ENCODE measurements around the gene LSAMP. TPM values are rescaled to one million over a fixed set of nuclear protein-coding genes. Genes with fewer than 3 reads are reported as not detected.

LSAMP gene
- polyA plus RNA-seq, 1 of the 3 experiments (the other 2 are of a cell fraction): 6.6 TPM

DNA sequence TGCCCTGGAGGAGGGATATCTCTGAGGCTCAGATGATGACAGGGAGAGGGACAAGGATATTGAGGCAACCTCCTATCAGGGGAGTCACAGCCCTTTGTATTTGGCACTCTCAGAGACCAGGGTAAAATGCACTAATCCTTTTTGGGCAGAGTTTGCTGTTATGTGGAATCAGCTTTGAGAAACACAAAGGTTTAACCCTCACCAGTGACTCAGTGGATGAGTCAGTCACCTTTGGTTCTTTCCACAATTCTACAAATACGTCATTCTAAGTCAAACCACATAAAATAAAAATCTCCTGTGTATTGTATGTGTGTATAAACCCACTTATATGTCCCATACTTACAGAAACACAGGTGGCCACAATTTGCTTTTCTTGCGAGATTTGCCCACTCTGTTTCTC lies 5.1 kb downstream of the LSAMP start:
- Histone ChIP-seq H2AFZ (ENCODE audit: low read depth) (peak overlapping the region; percentile 39; the same call in 1 of the 2 replicates), H3K4me1 (ENCODE audit: control insufficient read depth in 1 of 2, insufficient read depth in 2 of 2, low read depth in 1 of 2, low read length in 1 of 2) (peaks cover 5 to 8% of the 10 kb centered on the region in 2 experiments; a peak in 3 of 4 replicates), H3K4me3 (ENCODE audit: low read depth in 2 of 2, low read length in 1 of 2) (no peak overlapping the region), H3K27ac (ENCODE audit: low read depth in 2 of 2, low read length in 1 of 2) (peak overlapping the region in 1 of 2 experiments; percentile 43; a peak in 1 of 4 replicates), H3K9me2 (no peaks in the 10 kb centered on the region), H3K36me3 (replicated peaks in 1 of 2; ENCODE audit: control insufficient read depth in 1 of 2, insufficient read depth in 2 of 2, low read length in 1 of 2) (no peaks in the 10 kb centered on the region), H3K79me2 (ENCODE audit: insufficient read depth) (no peaks in the 10 kb centered on the region), H3K9ac (no peak overlapping the region; the same call in 1 of the 2 replicates), H3K4me2 (no peak overlapping the region), H3F3A (replicated peaks; ENCODE audit: insufficient read depth) (peaks cover 3% of the 10 kb centered on the region), H3K27me3 (ENCODE audit: insufficient read depth) (no peaks in the 10 kb centered on the region), H3K9me3 (no peaks in the 10 kb centered on the region), H4K20me1 (ENCODE audit: insufficient read depth) (no peaks in the 10 kb centered on the region)
- DNase-seq: no peak
- ChIA-PET POLR2A (no interaction called here), CTCF (interaction anchor here (0.5 kb wide), 1 partner anchor 34 kb away, joined by 3 read pairs; no protein-coding TSS in a partner anchor)
- WGBS (ENCODE audit: low lambda C conversion rate): 27% methylated on average over 2 of the region's 2 CpGs
- TF ChIP-seq MEF2A (IDR thresholded peaks at IDR 0.05; ENCODE audit: borderline replicate concordance, low read depth) (no peak), RFX5 (IDR thresholded peaks at IDR 0.05; ENCODE audit: low read length) (no peak), SIN3A (IDR thresholded peaks at IDR 0.05; ENCODE audit: borderline replicate concordance, low read depth, low read length) (no peak), GATA2 (CRISPR knock-in tag; IDR thresholded peaks at IDR 0.05) (no peak), ELF1 (IDR thresholded peaks at IDR 0.05) (no peak), FOSL2 (IDR thresholded peaks at IDR 0.05; ENCODE audit: borderline replicate concordance, low read depth) (peak; percentile 94), TAF1 (IDR thresholded peaks at IDR 0.05; ENCODE audit: borderline replicate concordance, low read depth, low read length) (no peak), JUND (IDR thresholded peaks at IDR 0.05) (peak; percentile 91), EZH2phosphoT487 (IDR thresholded peaks at IDR 0.05; ENCODE audit: borderline replicate concordance, low read depth) (no peak), TCF12 (IDR thresholded peaks at IDR 0.05) (peak; percentile 64), YY1 (IDR thresholded peaks at IDR 0.05; ENCODE audit: low read depth) (no peak), CHD2 (IDR thresholded peaks at IDR 0.05; ENCODE audit: low read length, partially characterized antibody) (no peak), FOXM1 (IDR thresholded peaks at IDR 0.05; ENCODE audit: low read depth) (no peak), EP300 (IDR thresholded peaks at IDR 0.05; ENCODE audit: borderline replicate concordance in 1 of 2, low read depth in 1 of 2, low read length in 1 of 2) (peak in 1 of 2 experiments; percentile 40; a peak in 1 of 4 replicates), MXI1 (IDR thresholded peaks at IDR 0.05; ENCODE audit: low read depth, low read length) (no peak), FOXJ3 (CRISPR knock-in tag; IDR thresholded peaks at IDR 0.05) (no peak), NRF1 (IDR thresholded peaks at IDR 0.05; ENCODE audit: low read depth, low read length) (no peak), RXRA (IDR thresholded peaks at IDR 0.05; ENCODE audit: borderline replicate concordance, low read depth) (no peak), GABPA (IDR thresholded peaks at IDR 0.05; ENCODE audit: low read depth) (no peak)
- TF ChIP-seq, protein P1, sequence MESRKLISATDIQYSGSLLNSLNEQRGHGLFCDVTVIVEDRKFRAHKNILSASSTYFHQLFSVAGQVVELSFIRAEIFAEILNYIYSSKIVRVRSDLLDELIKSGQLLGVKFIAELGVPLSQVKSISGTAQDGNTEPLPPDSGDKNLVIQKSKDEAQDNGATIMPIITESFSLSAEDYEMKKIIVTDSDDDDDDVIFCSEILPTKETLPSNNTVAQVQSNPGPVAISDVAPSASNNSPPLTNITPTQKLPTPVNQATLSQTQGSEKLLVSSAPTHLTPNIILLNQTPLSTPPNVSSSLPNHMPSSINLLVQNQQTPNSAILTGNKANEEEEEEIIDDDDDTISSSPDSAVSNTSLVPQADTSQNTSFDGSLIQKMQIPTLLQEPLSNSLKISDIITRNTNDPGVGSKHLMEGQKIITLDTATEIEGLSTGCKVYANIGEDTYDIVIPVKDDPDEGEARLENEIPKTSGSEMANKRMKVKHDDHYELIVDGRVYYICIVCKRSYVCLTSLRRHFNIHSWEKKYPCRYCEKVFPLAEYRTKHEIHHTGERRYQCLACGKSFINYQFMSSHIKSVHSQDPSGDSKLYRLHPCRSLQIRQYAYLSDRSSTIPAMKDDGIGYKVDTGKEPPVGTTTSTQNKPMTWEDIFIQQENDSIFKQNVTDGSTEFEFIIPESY (IDR thresholded peaks at IDR 0.05; ENCODE audit: borderline replicate concordance, low read depth): no peak
- TF ChIP-seq, protein P2, sequence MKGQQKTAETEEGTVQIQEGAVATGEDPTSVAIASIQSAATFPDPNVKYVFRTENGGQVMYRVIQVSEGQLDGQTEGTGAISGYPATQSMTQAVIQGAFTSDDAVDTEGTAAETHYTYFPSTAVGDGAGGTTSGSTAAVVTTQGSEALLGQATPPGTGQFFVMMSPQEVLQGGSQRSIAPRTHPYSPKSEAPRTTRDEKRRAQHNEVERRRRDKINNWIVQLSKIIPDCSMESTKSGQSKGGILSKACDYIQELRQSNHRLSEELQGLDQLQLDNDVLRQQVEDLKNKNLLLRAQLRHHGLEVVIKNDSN (IDR thresholded peaks at IDR 0.05; ENCODE audit: borderline replicate concordance, low read depth): no peak
- TF ChIP-seq, protein P3, sequence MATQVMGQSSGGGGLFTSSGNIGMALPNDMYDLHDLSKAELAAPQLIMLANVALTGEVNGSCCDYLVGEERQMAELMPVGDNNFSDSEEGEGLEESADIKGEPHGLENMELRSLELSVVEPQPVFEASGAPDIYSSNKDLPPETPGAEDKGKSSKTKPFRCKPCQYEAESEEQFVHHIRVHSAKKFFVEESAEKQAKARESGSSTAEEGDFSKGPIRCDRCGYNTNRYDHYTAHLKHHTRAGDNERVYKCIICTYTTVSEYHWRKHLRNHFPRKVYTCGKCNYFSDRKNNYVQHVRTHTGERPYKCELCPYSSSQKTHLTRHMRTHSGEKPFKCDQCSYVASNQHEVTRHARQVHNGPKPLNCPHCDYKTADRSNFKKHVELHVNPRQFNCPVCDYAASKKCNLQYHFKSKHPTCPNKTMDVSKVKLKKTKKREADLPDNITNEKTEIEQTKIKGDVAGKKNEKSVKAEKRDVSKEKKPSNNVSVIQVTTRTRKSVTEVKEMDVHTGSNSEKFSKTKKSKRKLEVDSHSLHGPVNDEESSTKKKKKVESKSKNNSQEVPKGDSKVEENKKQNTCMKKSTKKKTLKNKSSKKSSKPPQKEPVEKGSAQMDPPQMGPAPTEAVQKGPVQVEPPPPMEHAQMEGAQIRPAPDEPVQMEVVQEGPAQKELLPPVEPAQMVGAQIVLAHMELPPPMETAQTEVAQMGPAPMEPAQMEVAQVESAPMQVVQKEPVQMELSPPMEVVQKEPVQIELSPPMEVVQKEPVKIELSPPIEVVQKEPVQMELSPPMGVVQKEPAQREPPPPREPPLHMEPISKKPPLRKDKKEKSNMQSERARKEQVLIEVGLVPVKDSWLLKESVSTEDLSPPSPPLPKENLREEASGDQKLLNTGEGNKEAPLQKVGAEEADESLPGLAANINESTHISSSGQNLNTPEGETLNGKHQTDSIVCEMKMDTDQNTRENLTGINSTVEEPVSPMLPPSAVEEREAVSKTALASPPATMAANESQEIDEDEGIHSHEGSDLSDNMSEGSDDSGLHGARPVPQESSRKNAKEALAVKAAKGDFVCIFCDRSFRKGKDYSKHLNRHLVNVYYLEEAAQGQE (IDR thresholded peaks at IDR 0.05; ENCODE audit: low read depth, low read length): no peak
- TF ChIP-seq, protein P4, sequence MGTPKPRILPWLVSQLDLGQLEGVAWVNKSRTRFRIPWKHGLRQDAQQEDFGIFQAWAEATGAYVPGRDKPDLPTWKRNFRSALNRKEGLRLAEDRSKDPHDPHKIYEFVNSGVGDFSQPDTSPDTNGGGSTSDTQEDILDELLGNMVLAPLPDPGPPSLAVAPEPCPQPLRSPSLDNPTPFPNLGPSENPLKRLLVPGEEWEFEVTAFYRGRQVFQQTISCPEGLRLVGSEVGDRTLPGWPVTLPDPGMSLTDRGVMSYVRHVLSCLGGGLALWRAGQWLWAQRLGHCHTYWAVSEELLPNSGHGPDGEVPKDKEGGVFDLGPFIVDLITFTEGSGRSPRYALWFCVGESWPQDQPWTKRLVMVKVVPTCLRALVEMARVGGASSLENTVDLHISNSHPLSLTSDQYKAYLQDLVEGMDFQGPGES (IDR thresholded peaks at IDR 0.05; ENCODE audit: low read depth, low read length): no peak
- TF ChIP-seq, protein P5, sequence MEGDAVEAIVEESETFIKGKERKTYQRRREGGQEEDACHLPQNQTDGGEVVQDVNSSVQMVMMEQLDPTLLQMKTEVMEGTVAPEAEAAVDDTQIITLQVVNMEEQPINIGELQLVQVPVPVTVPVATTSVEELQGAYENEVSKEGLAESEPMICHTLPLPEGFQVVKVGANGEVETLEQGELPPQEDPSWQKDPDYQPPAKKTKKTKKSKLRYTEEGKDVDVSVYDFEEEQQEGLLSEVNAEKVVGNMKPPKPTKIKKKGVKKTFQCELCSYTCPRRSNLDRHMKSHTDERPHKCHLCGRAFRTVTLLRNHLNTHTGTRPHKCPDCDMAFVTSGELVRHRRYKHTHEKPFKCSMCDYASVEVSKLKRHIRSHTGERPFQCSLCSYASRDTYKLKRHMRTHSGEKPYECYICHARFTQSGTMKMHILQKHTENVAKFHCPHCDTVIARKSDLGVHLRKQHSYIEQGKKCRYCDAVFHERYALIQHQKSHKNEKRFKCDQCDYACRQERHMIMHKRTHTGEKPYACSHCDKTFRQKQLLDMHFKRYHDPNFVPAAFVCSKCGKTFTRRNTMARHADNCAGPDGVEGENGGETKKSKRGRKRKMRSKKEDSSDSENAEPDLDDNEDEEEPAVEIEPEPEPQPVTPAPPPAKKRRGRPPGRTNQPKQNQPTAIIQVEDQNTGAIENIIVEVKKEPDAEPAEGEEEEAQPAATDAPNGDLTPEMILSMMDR (IDR thresholded peaks at IDR 0.05): no peak
- TF ChIP-seq, protein P6, sequence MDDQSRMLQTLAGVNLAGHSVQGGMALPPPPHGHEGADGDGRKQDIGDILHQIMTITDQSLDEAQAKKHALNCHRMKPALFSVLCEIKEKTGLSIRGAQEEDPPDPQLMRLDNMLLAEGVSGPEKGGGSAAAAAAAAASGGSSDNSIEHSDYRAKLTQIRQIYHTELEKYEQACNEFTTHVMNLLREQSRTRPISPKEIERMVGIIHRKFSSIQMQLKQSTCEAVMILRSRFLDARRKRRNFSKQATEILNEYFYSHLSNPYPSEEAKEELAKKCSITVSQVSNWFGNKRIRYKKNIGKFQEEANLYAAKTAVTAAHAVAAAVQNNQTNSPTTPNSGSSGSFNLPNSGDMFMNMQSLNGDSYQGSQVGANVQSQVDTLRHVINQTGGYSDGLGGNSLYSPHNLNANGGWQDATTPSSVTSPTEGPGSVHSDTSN (IDR thresholded peaks at IDR 0.05): no peak; the same call in 1 of the 2 replicates

Data from SK-N-SH (cell line).